Activated CD4-positive, alpha-beta memory T cell treated with anti-CD3 and anti-CD28 coated beads, Interleukin-2, amount 10 ng/mL, durations not matched to agents 7 days and 5 days (primary cell): Measurements from ENCODE around the gene RTN4IP1. TPM values are rescaled to one million over a fixed set of nuclear protein-coding genes. Genes with fewer than 3 reads are reported as not detected.
"Not testable (repeated sequence)": the region's sequence is repeated elsewhere in the genome, so short reads cannot be mapped to it uniquely, and the experiment has no call there.

ENCODE experiments used
- CTCF ChIA-PET: fragments of 350-600 bp; sonication (Branson Sonifier 250); formaldehyde crosslinking; loops from one replicate; lab custom pipeline; 2021; ENCODE audit warnings: antibody characterized with exemption, inconsistent platforms; lab: Charles Lee
- POLR2A ChIA-PET: fragments of 350-600 bp; sonication (Branson Sonifier 250); formaldehyde crosslinking; loops from one replicate; lab custom pipeline; 2021; ENCODE audit warnings: antibody characterized with exemption; lab: Charles Lee
- DNase-seq: peaks from one replicate; pipeline ENCODE4 v3.0.0-alpha.2; 2020
- H3K27ac Mint-ChIP-seq: one replicate; pipeline ENCODE4 v1.8.0; 2021; ENCODE audit warnings: mild to moderate bottlenecking, mixed read lengths
- H3K27me3 Mint-ChIP-seq: one replicate; pipeline ENCODE4 v1.8.0; 2021; ENCODE audit warnings: mixed read lengths
- H3K36me3 Mint-ChIP-seq: one replicate; pipeline ENCODE4 v1.8.0; 2021; ENCODE audit warnings: low read depth, mixed read lengths
- H3K4me1 Mint-ChIP-seq: one replicate; pipeline ENCODE4 v1.8.0; 2021; ENCODE audit warnings: mixed read lengths
- H3K4me3 Mint-ChIP-seq: one replicate; pipeline ENCODE4 v1.8.0; 2021; ENCODE audit warnings: mild to moderate bottlenecking, mixed read lengths
- H3K9me3 Mint-ChIP-seq: one replicate; pipeline ENCODE4 v1.8.0; 2021; ENCODE audit warnings: mixed read lengths
- total RNA-seq, 2 experiments: library from RNA; stranded (reverse); gene quantifications; one replicate each; pipeline ENCODE4 v1.2.3, GENCODE V29; 2021

Gene RTN4IP1
- total RNA-seq, 2 experiments from 2014 or later = 5.8 to 7.7 TPM

DNA sequence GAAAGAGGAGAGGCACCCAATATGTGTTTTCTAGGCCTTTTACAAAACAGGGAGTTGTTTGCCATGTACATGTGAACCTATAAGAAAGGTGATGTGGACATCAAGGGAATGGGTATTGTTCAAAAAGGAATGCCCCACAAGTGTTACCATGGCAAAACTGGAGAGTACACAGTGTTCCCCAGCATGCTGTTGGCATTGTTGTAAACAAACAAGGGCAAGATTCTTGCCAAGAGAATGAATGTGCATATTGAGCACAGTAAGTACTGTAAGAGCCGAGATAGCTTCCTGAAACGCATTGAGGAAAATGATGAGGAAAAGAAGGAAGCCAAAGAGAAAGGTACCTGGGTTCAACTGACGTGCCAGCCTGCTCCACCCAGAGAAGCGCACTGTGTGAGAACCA, 13.2 kb upstream of the RTN4IP1 start:
- no peak for DNase-seq
- Mint-ChIP-seq H3K9me3 (no peaks in the 10 kb centered on the region), H3K27me3 (no peaks in the 10 kb centered on the region), H3K4me1 (peaks cover 16% of the 10 kb centered on the region), H3K4me3 (no peak overlapping the region), H3K36me3 (peaks cover 47% of the 10 kb centered on the region), H3K27ac (no peak overlapping the region)
- ChIA-PET CTCF (no interaction called here), POLR2A (no interaction called here)

GRCh38 chr6:106639812-106640211, 10.5 kb upstream of the RTN4IP1 start:
- no peak for DNase-seq
- peaks cover 32% of the 10 kb centered on the region for H3K36me3 Mint-ChIP-seq
- POLR2A ChIA-PET = no interaction called here

GRCh38 chr6:106637717-106638341, 8.5 kb upstream of the RTN4IP1 start:
- ChIA-PET CTCF (interaction anchor here (0.5 to 2.5 kb wide), 3 partner anchors 29 to 248 kb away, joined by 3 to 10 read pairs (median 3); no protein-coding TSS in a partner anchor), POLR2A (interaction anchor here (0.9 to 1.0 kb wide), 2 partner anchors 9 to 653 kb away, joined by 3 to 5 read pairs; partner anchors contain the start of genes QRSL1 and RTN4IP1)
- Mint-ChIP-seq H3K27me3 (no peaks in the 10 kb centered on the region), H3K4me3 (no peak overlapping the region), H3K36me3 (peaks cover 21% of the 10 kb centered on the region), H3K27ac (no peak overlapping the region), H3K4me1 (peaks cover 28% of the 10 kb centered on the region), H3K9me3 (no peaks in the 10 kb centered on the region)
- DNase-seq = no peak

More at GRCh38 chr6:106639812-106640211, 10.5 kb upstream of the RTN4IP1 start:
- no peaks in the 10 kb centered on the region for H3K9me3 Mint-ChIP-seq
- H3K27me3 Mint-ChIP-seq = no peaks in the 10 kb centered on the region
- H3K4me1 Mint-ChIP-seq = peaks cover 24% of the 10 kb centered on the region
- no peak overlapping the region for H3K27ac Mint-ChIP-seq
- no peak overlapping the region for H3K4me3 Mint-ChIP-seq
- CTCF ChIA-PET = interaction anchor here (1.0 kb wide), 1 partner anchor 73 kb away, joined by 8 read pairs; no protein-coding TSS in a partner anchor

- H3K4me3 Mint-ChIP-seq = no peak overlapping the region
- CTCF ChIA-PET = interaction anchor here (0.5 to 2.5 kb wide), 7 partner anchors 18 to 302 kb away, joined by 3 to 10 read pairs (median 3); no protein-coding TSS in a partner anchor
- H3K4me1 Mint-ChIP-seq = peaks cover 28% of the 10 kb centered on the region
- H3K9me3 Mint-ChIP-seq = no peaks in the 10 kb centered on the region
- no peaks in the 10 kb centered on the region for H3K27me3 Mint-ChIP-seq
- peaks cover 15% of the 10 kb centered on the region for H3K36me3 Mint-ChIP-seq
- H3K27ac Mint-ChIP-seq = no peak overlapping the region
- POLR2A ChIA-PET = interaction anchor here (0.9 to 1.4 kb wide), 4 partner anchors 9 to 653 kb away, joined by 3 to 5 read pairs (median 3); partner anchors contain the start of genes QRSL1 and RTN4IP1
- no peak for DNase-seq
These were observed 7.9 kb upstream of the RTN4IP1 start for GRCh38 chr6:106637051-106637716.

DNA sequence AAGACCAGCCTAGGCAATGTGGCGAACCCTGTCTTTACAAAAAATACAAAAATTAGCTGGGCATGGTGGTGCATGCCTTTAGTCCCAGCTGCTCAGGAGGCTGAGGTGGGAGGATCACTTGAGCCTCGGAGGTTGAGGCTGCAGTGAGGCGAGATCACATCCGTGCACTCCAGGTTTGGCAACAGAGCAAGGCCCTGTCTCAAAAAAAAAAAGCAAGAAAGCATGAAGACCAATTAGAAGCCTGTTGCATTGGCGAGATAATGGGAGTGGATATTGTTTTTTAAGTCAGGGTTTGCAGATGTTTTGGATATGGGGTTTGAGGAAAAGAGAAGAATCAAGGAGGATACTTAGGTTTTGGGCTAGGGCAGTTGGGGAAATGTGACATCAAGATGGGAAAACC, 5.3 kb upstream of the RTN4IP1 start:
- Mint-ChIP-seq H3K4me1 (peaks cover 45% of the 10 kb centered on the region), H3K27ac (no peak overlapping the region), H3K9me3 (no peaks in the 10 kb centered on the region), H3K4me3 (no peak overlapping the region), H3K27me3 (no peaks in the 10 kb centered on the region), H3K36me3 (peaks cover 11% of the 10 kb centered on the region)
- ChIA-PET POLR2A (interaction anchor here (1.0 kb wide), 1 partner anchor 21 kb away, joined by 3 read pairs; no protein-coding TSS in a partner anchor), CTCF (interaction anchor here (1.0 to 1.2 kb wide), 2 partner anchors 20 to 26 kb away, joined by 3 read pairs; no protein-coding TSS in a partner anchor)
- no peak for DNase-seq

- H3K36me3 Mint-ChIP-seq = peaks cover 4% of the 10 kb centered on the region
- H3K27ac Mint-ChIP-seq = no peak overlapping the region
- H3K9me3 Mint-ChIP-seq = no peaks in the 10 kb centered on the region
- CTCF ChIA-PET = interaction anchor here (1.6 kb wide), 1 partner anchor 22 kb away, joined by 6 read pairs; no protein-coding TSS in a partner anchor
- POLR2A ChIA-PET = no interaction called here
- no peak for DNase-seq
- H3K4me1 Mint-ChIP-seq = peaks cover 40% of the 10 kb centered on the region
- no peaks in the 10 kb centered on the region for H3K27me3 Mint-ChIP-seq
- no peak overlapping the region for H3K4me3 Mint-ChIP-seq
These were observed 2.0 kb upstream of the RTN4IP1 start for GRCh38 chr6:106631346-106631745.

DNA sequence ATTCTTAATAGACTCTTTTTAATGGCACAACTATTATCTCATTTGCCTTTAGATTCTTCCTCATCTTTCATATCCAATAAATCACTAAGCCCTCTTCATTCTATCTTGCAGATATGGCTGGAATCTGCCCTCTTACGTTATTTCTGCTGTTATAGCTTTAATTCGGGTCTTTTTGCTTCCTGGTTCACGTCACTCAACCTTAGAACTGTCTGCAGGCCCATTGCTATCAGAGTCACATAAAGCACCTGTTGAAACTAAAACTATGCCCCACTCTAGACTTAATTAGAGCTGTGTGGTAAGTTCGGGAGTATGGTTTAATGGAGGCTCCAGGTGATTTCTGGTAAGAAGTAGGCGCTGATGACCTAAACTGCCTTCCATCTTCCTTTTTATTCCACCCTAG, 1.1 kb upstream of the RTN4IP1 start:
- no peaks in the 10 kb centered on the region for H3K27me3 Mint-ChIP-seq
- H3K4me3 Mint-ChIP-seq = peak overlapping the region; percentile 92
- DNase-seq = no peak
- peaks cover 45% of the 10 kb centered on the region for H3K4me1 Mint-ChIP-seq
- no peaks in the 10 kb centered on the region for H3K9me3 Mint-ChIP-seq
- CTCF ChIA-PET = interaction anchor here (1.1 to 1.6 kb wide), 6 partner anchors 9 to 349 kb away, joined by 3 to 7 read pairs (median 4); no protein-coding TSS in a partner anchor
- H3K36me3 Mint-ChIP-seq = peaks cover 4% of the 10 kb centered on the region
- POLR2A ChIA-PET = interaction anchor here (0.6 to 2.0 kb wide), 9 partner anchors 9 to 305 kb away, joined by 3 to 12 read pairs (median 4); partner anchors contain the start of gene ATG5
- H3K27ac Mint-ChIP-seq = peak overlapping the region; percentile 90

GRCh38 chr6:106629859-106630163, 513 bp upstream of the RTN4IP1 start:
- no peak for DNase-seq
- peaks cover 4% of the 10 kb centered on the region for H3K36me3 Mint-ChIP-seq
- peak overlapping the region; percentile 92 for H3K4me3 Mint-ChIP-seq
- peaks cover 45% of the 10 kb centered on the region for H3K4me1 Mint-ChIP-seq
- peak overlapping the region; percentile 90 for H3K27ac Mint-ChIP-seq
- CTCF ChIA-PET = interaction anchor here (1.1 to 1.6 kb wide), 6 partner anchors 8 to 350 kb away, joined by 3 to 7 read pairs (median 4); no protein-coding TSS in a partner anchor
- no peaks in the 10 kb centered on the region for H3K27me3 Mint-ChIP-seq
- POLR2A ChIA-PET = interaction anchor here (0.6 to 2.2 kb wide), 9 partner anchors 8 to 304 kb away, joined by 3 to 12 read pairs (median 5); partner anchors contain the start of gene ATG5
- no peaks in the 10 kb centered on the region for H3K9me3 Mint-ChIP-seq

- Mint-ChIP-seq H3K4me3 (peak overlapping the region; percentile 92), H3K27ac (peak overlapping the region; percentile 90), H3K4me1 (peaks cover 40% of the 10 kb centered on the region), H3K36me3 (no peaks in the 10 kb centered on the region), H3K9me3 (no peaks in the 10 kb centered on the region), H3K27me3 (no peaks in the 10 kb centered on the region)
- no peak for DNase-seq
- CTCF ChIA-PET = interaction anchor here (2.0 to 2.2 kb wide), 3 partner anchors 14 to 20 kb away, joined by 8 to 10 read pairs (median 9); no protein-coding TSS in a partner anchor
- POLR2A ChIA-PET = interaction anchor here (0.5 to 2.2 kb wide), 7 partner anchors 9 to 1443 kb away, joined by 3 to 29 read pairs (median 5); no protein-coding TSS in a partner anchor
These were observed 618 bp downstream of the RTN4IP1 start for GRCh38 chr6:106628658-106629102.

- not testable (repeated sequence) for H3K36me3 Mint-ChIP-seq, H3K27me3 Mint-ChIP-seq, DNase-seq, H3K9me3 Mint-ChIP-seq
- ChIA-PET CTCF (interaction anchor here (2.0 to 2.2 kb wide), 3 partner anchors 13 to 19 kb away, joined by 8 to 10 read pairs (median 9); no protein-coding TSS in a partner anchor), POLR2A (interaction anchor here (1.1 to 2.2 kb wide), 4 partner anchors 10 to 89 kb away, joined by 3 to 29 read pairs (median 6); no protein-coding TSS in a partner anchor)
- Mint-ChIP-seq H3K4me3 (peak overlapping the region; percentile 92), H3K4me1 (peaks cover 40% of the 10 kb centered on the region), H3K27ac (peak overlapping the region; percentile 50)
These were observed 1.5 kb downstream of the RTN4IP1 start for GRCh38 chr6:106627760-106628159.

- peaks cover 6% of the 10 kb centered on the region for H3K9me3 Mint-ChIP-seq
- peaks cover 35% of the 10 kb centered on the region for H3K4me1 Mint-ChIP-seq
- no peak overlapping the region for H3K4me3 Mint-ChIP-seq
- DNase-seq = no peak
- H3K27me3 Mint-ChIP-seq = no peaks in the 10 kb centered on the region
- POLR2A ChIA-PET = interaction anchor here (0.7 to 1.4 kb wide), 5 partner anchors 10 to 105 kb away, joined by 3 to 5 read pairs (median 3); no protein-coding TSS in a partner anchor
- H3K36me3 Mint-ChIP-seq = peaks cover 12% of the 10 kb centered on the region
- CTCF ChIA-PET = interaction anchor here (1.0 to 2.6 kb wide), 3 partner anchors 13 to 18 kb away, joined by 3 to 7 read pairs (median 6); no protein-coding TSS in a partner anchor
- no peak overlapping the region for H3K27ac Mint-ChIP-seq
These were observed 2.8 kb downstream of the RTN4IP1 start for GRCh38 chr6:106626485-106626884.

DNA sequence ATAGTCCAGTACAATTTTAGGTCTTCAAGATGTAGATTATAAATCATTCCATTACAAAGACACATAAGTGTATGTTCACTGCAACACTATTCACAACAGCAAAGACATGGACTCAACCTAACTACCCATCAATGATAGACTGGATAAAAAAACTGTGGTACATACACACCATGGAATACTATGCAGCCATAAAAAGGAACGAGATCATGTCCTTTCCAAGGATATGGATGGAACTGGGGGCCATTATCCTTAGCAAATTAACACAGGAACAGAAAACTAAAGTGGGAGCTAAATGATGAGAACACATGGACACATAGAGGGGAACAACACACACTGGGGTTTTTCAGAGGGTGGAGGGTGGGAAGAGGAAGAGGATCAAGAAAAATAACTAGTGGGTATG, 6.3 kb downstream of the RTN4IP1 start:
- H3K27ac Mint-ChIP-seq = no peak overlapping the region
- H3K9me3 Mint-ChIP-seq = peaks cover 6% of the 10 kb centered on the region
- H3K4me1 Mint-ChIP-seq = peaks cover 22% of the 10 kb centered on the region
- CTCF ChIA-PET = interaction anchor here (1.3 kb wide), 2 partner anchors 8 to 13 kb away, joined by 3 read pairs; no protein-coding TSS in a partner anchor
- H3K36me3 Mint-ChIP-seq = peaks cover 26% of the 10 kb centered on the region
- no peaks in the 10 kb centered on the region for H3K27me3 Mint-ChIP-seq
- POLR2A ChIA-PET = interaction anchor here (0.8 to 1.3 kb wide), 2 partner anchors 9 to 12 kb away, joined by 3 read pairs; no protein-coding TSS in a partner anchor
- H3K4me3 Mint-ChIP-seq = no peak overlapping the region
- DNase-seq = no peak
